Measurements from ENCODE around the gene MAGEF1.
A peak's percentile ranks its signal among the peaks of the same experiment; 100 is the strongest.

The MAGEF1 gene

GRCh38 chr3:184719709-184720108 is 7.8 kb upstream of the MAGEF1 start:
- DNase-seq (ENCODE audit: low read depth): no peak

GRCh38 chr3:184718431-184718830 is 6.6 kb upstream of the MAGEF1 start:
- no peak for DNase-seq (ENCODE audit: low read depth)

GRCh38 chr3:184717399-184717983 is 5.6 kb upstream of the MAGEF1 start:
- DNase-seq (ENCODE audit: low read depth): no peak

- peak; percentile 31 for DNase-seq (ENCODE audit: low read depth)
Measured at GRCh38 chr3:184716622-184717398, 4.9 kb upstream of the MAGEF1 start.

GRCh38 chr3:184715943-184716621 is 4.2 kb upstream of the MAGEF1 start:
- peak; percentile 36 for DNase-seq (ENCODE audit: low read depth)

- DNase-seq (ENCODE audit: low read depth): no peak
Measured at GRCh38 chr3:184713521-184713920, 1.7 kb upstream of the MAGEF1 start.

- DNase-seq (ENCODE audit: low read depth): no peak
Measured at GRCh38 chr3:184713040-184713355, 1.1 kb upstream of the MAGEF1 start.

GRCh38 chr3:184712248-184713039 is 580 bp upstream of the MAGEF1 start:
- DNase-seq (ENCODE audit: low read depth): no peak

GRCh38 chr3:184710870-184711492 is 883 bp downstream of the MAGEF1 start:
- DNase-seq (ENCODE audit: low read depth): no peak

GRCh38 chr3:184703657-184704056 is 8.2 kb downstream of the MAGEF1 start:
- DNase-seq (ENCODE audit: low read depth): no peak

- no peak for DNase-seq (ENCODE audit: low read depth)
Measured at GRCh38 chr3:184700759-184701158, 11.1 kb downstream of the MAGEF1 start.

- no peak for DNase-seq (ENCODE audit: low read depth)
Measured at GRCh38 chr3:184697845-184698244, 14.0 kb downstream of the MAGEF1 start.

GRCh38 chr3:184696697-184697096 is 15.2 kb downstream of the MAGEF1 start:
- DNase-seq (ENCODE audit: low read depth): no peak

GRCh38 chr3:184694716-184695115 is 17.1 kb downstream of the MAGEF1 start:
- DNase-seq (ENCODE audit: low read depth): no peak

GRCh38 chr3:184694133-184694665 is 17.7 kb downstream of the MAGEF1 start:
- DNase-seq (ENCODE audit: low read depth): no peak

GRCh38 chr3:184693011-184693975 is 18.6 kb downstream of the MAGEF1 start:
- no peak for DNase-seq (ENCODE audit: low read depth)

- DNase-seq (ENCODE audit: low read depth): no peak
Measured at GRCh38 chr3:184691397-184692231, 20.2 kb downstream of the MAGEF1 start.

- no peak for DNase-seq (ENCODE audit: low read depth)
Measured at GRCh38 chr3:184690192-184690883, 21.5 kb downstream of the MAGEF1 start.

GRCh38 chr3:184688882-184689271 is 23.0 kb downstream of the MAGEF1 start:
- DNase-seq (ENCODE audit: low read depth): no peak

Data from GM04503 (cell line).